ENCODE data around the gene DECR2. TPM values are rescaled to one million over a fixed set of nuclear protein-coding genes. Genes with fewer than 3 reads are reported as not detected.
A peak's percentile ranks its signal among the peaks of the same experiment; 100 is the strongest.

Gene DECR2
- total RNA-seq, 1 donor from 2014 or later, result 17.9 TPM

DNA sequence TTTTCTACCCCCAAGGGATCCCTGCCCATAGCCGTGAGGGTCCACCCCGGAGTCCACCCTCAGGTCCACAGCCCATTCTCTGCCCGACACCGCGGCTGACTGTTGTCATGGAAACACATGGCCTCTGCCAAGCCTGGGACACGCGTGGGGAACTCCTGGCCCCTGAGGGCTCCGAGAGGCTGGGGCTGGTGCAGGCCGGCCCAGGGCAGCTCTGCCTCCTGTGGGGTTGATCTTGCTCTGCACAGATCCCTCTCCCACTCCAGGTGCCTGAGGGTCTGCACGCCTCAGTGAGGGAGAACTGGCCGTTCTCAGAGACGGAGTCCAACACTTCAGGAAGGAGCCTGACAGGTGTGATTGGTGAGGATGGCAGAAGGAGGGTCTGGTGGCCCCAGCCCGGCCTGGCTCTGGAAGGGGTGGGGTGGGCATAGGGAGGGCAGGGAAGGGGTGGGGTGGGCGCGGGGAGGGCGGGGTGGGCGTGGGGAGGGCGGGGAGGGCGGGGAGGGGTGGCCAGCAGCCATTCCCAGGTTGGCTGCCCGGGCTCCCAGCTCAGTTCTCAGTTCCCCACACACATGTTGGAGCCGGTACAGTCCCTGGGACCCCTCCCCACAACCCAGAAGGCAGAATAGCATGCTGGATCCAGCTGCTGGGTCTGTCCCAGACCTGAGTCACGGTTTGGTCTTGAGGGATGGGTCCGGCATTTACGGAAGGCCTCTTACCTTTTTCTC is 37.8 kb upstream of the DECR2 start:
- Histone ChIP-seq H3K27ac (no peak overlapping the region), H3K9me3 (no peaks in the 10 kb centered on the region), H3K4me1 (no peaks in the 10 kb centered on the region), H3K36me3 (peaks cover 0 to 23% of the 10 kb centered on the region in 2 donors), H3K4me3 (no peak overlapping the region), H3K27me3 (no peaks in the 10 kb centered on the region)
- intact Hi-C loops (cut with DNase I), result no loop called here
- no peak for TF ChIP-seq POLR2A (IDR thresholded peaks at IDR 0.05)
- no peak for DNase-seq (ENCODE audit: extremely low spot score in 2 of 2)

DNA sequence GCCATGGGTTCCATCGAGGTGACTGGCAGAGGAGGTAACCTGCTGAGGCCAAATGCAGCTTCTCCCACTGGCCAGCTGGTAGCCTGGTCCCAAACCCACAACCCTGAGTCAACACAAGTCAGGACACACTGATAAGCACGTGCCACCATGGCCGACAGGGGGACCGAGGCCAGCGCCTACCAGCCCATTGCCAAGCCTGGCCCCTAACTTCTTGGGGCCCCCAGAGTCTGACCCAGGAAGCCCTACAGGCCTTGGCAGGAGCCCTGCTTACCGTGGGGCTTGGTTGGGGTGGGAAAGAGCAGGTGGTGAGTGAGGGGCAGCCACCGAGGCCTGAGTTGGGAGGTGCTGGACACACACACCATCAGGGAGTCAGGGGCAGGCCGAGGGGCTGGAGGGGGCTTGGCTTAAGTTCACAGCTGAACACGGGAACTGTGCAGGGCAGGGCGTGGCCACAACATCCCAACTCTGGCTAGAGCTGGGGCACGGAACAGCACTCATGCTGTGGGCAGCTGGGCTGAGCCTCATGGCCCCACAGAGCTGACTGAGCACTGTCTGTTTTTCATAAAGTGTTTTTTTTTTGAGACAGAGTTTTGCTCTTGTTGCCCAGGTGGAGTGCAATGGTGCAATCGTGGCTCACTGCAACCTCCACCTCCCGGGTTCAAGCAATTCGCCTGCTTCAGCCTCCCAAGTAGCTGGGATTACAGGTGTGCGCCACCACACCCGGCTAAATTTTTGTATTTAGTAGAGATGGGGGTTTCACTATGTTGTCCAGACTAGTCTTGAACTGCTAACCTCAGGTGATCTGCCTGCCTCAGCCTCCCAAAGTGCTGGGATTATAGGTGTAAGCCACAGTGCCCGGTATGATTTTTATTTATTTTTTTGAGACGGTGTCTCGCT is 36.8 kb upstream of the DECR2 start:
- peaks cover 7% of the 10 kb centered on the region for H3K4me1 ChIP-seq

GRCh38 chr16:366476-366875 is 35.2 kb upstream of the DECR2 start:
- intact Hi-C loops (cut with DNase I), result no loop called here
- no peaks in the 10 kb centered on the region for H3K27me3 ChIP-seq
- H3K9me3 ChIP-seq, result no peaks in the 10 kb centered on the region
- H3K36me3 ChIP-seq, result peaks cover 0 to 23% of the 10 kb centered on the region in 2 donors
- TF ChIP-seq, protein P1, sequence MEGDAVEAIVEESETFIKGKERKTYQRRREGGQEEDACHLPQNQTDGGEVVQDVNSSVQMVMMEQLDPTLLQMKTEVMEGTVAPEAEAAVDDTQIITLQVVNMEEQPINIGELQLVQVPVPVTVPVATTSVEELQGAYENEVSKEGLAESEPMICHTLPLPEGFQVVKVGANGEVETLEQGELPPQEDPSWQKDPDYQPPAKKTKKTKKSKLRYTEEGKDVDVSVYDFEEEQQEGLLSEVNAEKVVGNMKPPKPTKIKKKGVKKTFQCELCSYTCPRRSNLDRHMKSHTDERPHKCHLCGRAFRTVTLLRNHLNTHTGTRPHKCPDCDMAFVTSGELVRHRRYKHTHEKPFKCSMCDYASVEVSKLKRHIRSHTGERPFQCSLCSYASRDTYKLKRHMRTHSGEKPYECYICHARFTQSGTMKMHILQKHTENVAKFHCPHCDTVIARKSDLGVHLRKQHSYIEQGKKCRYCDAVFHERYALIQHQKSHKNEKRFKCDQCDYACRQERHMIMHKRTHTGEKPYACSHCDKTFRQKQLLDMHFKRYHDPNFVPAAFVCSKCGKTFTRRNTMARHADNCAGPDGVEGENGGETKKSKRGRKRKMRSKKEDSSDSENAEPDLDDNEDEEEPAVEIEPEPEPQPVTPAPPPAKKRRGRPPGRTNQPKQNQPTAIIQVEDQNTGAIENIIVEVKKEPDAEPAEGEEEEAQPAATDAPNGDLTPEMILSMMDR (IDR thresholded peaks at IDR 0.05), result no peak
- TF ChIP-seq POLR2A (IDR thresholded peaks at IDR 0.05) (no peak), POLR2AphosphoS5 (IDR thresholded peaks at IDR 0.05; ENCODE audit: insufficient read depth in 1 of 2, low read depth in 1 of 2) (no peak)
- H3K4me3 ChIP-seq, result no peak overlapping the region
- H3K27ac ChIP-seq, result no peak overlapping the region
- DNase-seq (ENCODE audit: extremely low spot score in 2 of 2), result no peak
- H3K4me1 ChIP-seq, result peaks cover 19% of the 10 kb centered on the region

More for the DNA sequence above, 36.8 kb upstream of the DECR2 start:
- Histone ChIP-seq H3K27me3 (no peaks in the 10 kb centered on the region), H3K36me3 (peaks cover 0 to 23% of the 10 kb centered on the region in 2 donors), H3K4me3 (no peak overlapping the region), H3K27ac (no peak overlapping the region), H3K9me3 (no peaks in the 10 kb centered on the region)
- DNase-seq (ENCODE audit: extremely low spot score in 2 of 2), result no peak
- intact Hi-C loops (cut with DNase I), result no loop called here
- TF ChIP-seq, protein P1 (IDR thresholded peaks at IDR 0.05), result peak in 1 of 3 experiments; percentile 5
- no peak for TF ChIP-seq POLR2A (IDR thresholded peaks at IDR 0.05)
- TF ChIP-seq POLR2AphosphoS5 (IDR thresholded peaks at IDR 0.05; ENCODE audit: insufficient read depth in 1 of 2, low read depth in 1 of 2), result no peak

DNA sequence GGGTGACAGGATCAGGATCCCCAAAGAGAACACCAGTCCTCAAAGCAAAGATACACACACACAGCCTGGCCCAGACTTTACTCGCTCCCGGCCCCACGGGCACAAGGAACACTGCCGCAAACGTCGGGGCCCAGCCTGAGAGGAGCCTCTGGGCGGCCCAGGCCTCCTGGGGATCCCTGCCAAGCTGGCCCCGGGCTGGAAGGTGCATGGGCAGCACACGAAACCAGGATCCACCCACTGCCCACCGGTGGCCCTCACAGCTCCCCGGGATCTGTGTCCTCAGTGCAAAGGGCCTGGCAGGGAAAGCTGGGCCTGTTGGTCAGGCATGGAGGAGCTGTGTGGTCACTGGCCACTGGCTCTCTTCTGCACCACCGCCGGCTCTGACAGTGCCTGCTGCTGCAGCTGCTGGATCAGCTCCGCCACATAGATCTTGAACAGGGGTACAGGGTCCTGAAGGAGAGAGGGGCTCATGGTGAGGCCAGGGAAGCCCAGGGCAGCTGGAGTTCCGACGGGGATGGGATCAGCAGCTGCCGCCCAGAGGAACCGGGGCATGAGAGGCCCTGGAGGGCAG is 34.3 kb upstream of the DECR2 start:
- Histone ChIP-seq H3K9me3 (no peaks in the 10 kb centered on the region), H3K27ac (no peak overlapping the region), H3K27me3 (no peaks in the 10 kb centered on the region), H3K4me3 (no peak overlapping the region), H3K4me1 (peaks cover 19% of the 10 kb centered on the region), H3K36me3 (peaks cover 0 to 23% of the 10 kb centered on the region in 2 donors)
- no peak for DNase-seq (ENCODE audit: extremely low spot score in 2 of 2)
- no peak for TF ChIP-seq POLR2A (IDR thresholded peaks at IDR 0.05)
- TF ChIP-seq POLR2AphosphoS5 (IDR thresholded peaks at IDR 0.05; ENCODE audit: insufficient read depth in 1 of 2, low read depth in 1 of 2), result no peak
- TF ChIP-seq, protein P1 (IDR thresholded peaks at IDR 0.05), result no peak
- intact Hi-C loops (cut with DNase I), result no loop called here

GRCh38 chr16:368388-369158 is 33.1 kb upstream of the DECR2 start:
- TF ChIP-seq, protein P1 (IDR thresholded peaks at IDR 0.05), result no peak
- no peak for TF ChIP-seq POLR2A (IDR thresholded peaks at IDR 0.05)
- no peak for TF ChIP-seq POLR2AphosphoS5 (IDR thresholded peaks at IDR 0.05; ENCODE audit: insufficient read depth in 1 of 2, low read depth in 1 of 2)
- Histone ChIP-seq H3K4me1 (peaks cover 19% of the 10 kb centered on the region), H3K36me3 (peaks cover 0 to 23% of the 10 kb centered on the region in 2 donors), H3K27me3 (no peaks in the 10 kb centered on the region), H3K27ac (no peak overlapping the region), H3K9me3 (no peaks in the 10 kb centered on the region), H3K4me3 (no peak overlapping the region)
- intact Hi-C loops (cut with DNase I), result no loop called here
- no peak for DNase-seq (ENCODE audit: extremely low spot score in 2 of 2)

Measured in vagina (tissue), 2 donors.